ENCODE results near the gene VRTN.

Gene VRTN

DNA sequence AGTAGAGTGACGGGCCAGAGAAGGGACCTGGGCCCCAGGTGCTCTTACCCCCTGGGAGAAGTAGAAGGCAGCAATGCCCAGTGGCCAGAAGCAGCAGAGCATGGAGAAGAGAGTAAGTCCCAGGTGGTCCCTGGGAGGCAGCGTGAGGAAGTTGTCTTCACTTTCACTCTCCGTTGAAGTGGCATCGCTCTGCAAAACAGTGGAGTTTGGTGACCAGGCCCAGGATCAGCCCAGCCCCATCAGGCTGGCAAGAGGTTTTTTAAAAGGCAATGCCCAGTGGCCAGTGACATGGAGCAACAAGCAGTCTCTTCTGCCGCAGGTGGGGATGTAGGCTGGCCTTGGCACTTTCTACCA is 59.5 kb downstream of the VRTN start:
- DNase-seq (ENCODE audit: low read depth), result no peak
- no peak for TF ChIP-seq MYC (IDR thresholded peaks at IDR 0.05; ENCODE audit: low read depth, low read length)
- TF ChIP-seq POLR2A (IDR thresholded peaks at IDR 0.05; ENCODE audit: extremely low read depth, insufficient read length), result no peak
- TF ChIP-seq, protein P1, sequence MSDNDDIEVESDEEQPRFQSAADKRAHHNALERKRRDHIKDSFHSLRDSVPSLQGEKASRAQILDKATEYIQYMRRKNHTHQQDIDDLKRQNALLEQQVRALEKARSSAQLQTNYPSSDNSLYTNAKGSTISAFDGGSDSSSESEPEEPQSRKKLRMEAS (IDR thresholded peaks at IDR 0.05; ENCODE audit: low read depth, low read length), result no peak
- TF ChIP-seq, protein P2, sequence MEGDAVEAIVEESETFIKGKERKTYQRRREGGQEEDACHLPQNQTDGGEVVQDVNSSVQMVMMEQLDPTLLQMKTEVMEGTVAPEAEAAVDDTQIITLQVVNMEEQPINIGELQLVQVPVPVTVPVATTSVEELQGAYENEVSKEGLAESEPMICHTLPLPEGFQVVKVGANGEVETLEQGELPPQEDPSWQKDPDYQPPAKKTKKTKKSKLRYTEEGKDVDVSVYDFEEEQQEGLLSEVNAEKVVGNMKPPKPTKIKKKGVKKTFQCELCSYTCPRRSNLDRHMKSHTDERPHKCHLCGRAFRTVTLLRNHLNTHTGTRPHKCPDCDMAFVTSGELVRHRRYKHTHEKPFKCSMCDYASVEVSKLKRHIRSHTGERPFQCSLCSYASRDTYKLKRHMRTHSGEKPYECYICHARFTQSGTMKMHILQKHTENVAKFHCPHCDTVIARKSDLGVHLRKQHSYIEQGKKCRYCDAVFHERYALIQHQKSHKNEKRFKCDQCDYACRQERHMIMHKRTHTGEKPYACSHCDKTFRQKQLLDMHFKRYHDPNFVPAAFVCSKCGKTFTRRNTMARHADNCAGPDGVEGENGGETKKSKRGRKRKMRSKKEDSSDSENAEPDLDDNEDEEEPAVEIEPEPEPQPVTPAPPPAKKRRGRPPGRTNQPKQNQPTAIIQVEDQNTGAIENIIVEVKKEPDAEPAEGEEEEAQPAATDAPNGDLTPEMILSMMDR (IDR thresholded peaks at IDR 0.05; ENCODE audit: low read depth, low read length), result no peak
- H3K4me3 ChIP-seq (ENCODE audit: low read depth, low read length), result no peak overlapping the region

- DNase-seq (ENCODE audit: low read depth), result no peak
- H3K4me3 ChIP-seq (ENCODE audit: low read depth, low read length), result no peak overlapping the region
- TF ChIP-seq, protein P1 (IDR thresholded peaks at IDR 0.05; ENCODE audit: low read depth, low read length), result no peak
- TF ChIP-seq POLR2A (IDR thresholded peaks at IDR 0.05; ENCODE audit: extremely low read depth, insufficient read length) (no peak), MYC (IDR thresholded peaks at IDR 0.05; ENCODE audit: low read depth, low read length) (no peak)
- TF ChIP-seq, protein P2 (IDR thresholded peaks at IDR 0.05; ENCODE audit: low read depth, low read length), result no peak
Measured at GRCh38 chr14:74408870-74409269, 60.6 kb downstream of the VRTN start.

DNA sequence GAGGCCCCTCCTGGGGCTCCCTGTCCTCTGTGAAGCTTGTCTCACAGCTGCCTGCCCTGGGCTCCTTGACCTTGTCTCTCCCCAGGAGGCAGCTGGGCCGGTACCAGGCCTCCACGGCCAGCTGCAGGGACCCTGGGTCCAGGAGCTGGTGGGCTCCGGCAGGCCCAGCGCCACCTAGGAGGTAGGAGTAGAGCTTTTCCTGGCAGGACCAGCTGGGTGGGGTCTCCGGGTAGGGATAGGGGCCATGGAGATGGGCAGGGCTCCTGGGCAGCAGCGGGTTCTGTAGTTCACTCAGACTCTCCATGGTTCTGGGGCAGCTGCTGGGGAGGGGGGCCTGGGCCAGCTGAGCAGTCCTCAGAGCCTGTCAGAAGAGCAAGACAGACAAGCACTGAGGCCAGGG is 61.2 kb downstream of the VRTN start:
- TF ChIP-seq, protein P1 (IDR thresholded peaks at IDR 0.05; ENCODE audit: low read depth, low read length), result no peak
- TF ChIP-seq, protein P2 (IDR thresholded peaks at IDR 0.05; ENCODE audit: low read depth, low read length), result no peak
- TF ChIP-seq MYC (IDR thresholded peaks at IDR 0.05; ENCODE audit: low read depth, low read length) (no peak), POLR2A (IDR thresholded peaks at IDR 0.05; ENCODE audit: extremely low read depth, insufficient read length) (no peak)
- H3K4me3 ChIP-seq (ENCODE audit: low read depth, low read length), result no peak overlapping the region
- DNase-seq (ENCODE audit: low read depth), result no peak
